ENCODE results near the gene BRD4.

GRCh38 chr19:15298847-15299567 lies 33.3 kb downstream of the BRD4 start:
- TF ChIP-seq POLR2A (IDR thresholded peaks at IDR 0.05; ENCODE audit: low read length) (no peak), SMC3 (IDR thresholded peaks at IDR 0.05) (no peak), RCOR1 (IDR thresholded peaks at IDR 0.05; ENCODE audit: low read depth, low read length) (no peak), CTCF (IDR thresholded peaks at IDR 0.05) (no peak), KDM1A (IDR thresholded peaks at IDR 0.05; ENCODE audit: low read depth) (no peak), EHMT2 (IDR thresholded peaks at IDR 0.05; ENCODE audit: low read depth) (no peak), REST (IDR thresholded peaks at IDR 0.05) (no peak), HOXA7 (CRISPR knock-in tag; IDR thresholded peaks at IDR 0.05) (no peak), BHLHE40 (IDR thresholded peaks at IDR 0.05; ENCODE audit: low read depth, low read length) (no peak), RAD21 (conservative IDR thresholded peaks at IDR 0.05 in 1 of 2, IDR thresholded peaks at IDR 0.05 in 1 of 2) (no peak)

Measured in A549 (cell line).